GM19455 (cell line): ENCODE data around the gene FMNL2.

Experiments used
- ATAC-seq: cut with Tn5 transposase; IDR thresholded peaks from one replicate; pipeline ENCODE4 v1.9.1; 2021; ENCODE audit not compliant: unreplicated experiment

Gene FMNL2

GRCh38 chr2:152606081-152606480 lies 271.1 kb downstream of the FMNL2 start:
- no peak for ATAC-seq

GRCh38 chr2:152606941-152607340 lies 272.0 kb downstream of the FMNL2 start:
- no peak for ATAC-seq

GRCh38 chr2:152607793-152608300 lies 272.9 kb downstream of the FMNL2 start:
- no peak for ATAC-seq

GRCh38 chr2:152609154-152609553 lies 274.2 kb downstream of the FMNL2 start:
- ATAC-seq, result no peak

GRCh38 chr2:152609699-152610098 lies 274.7 kb downstream of the FMNL2 start:
- ATAC-seq, result no peak

- ATAC-seq, result peak; percentile 72
Measured at GRCh38 chr2:152611458-152612231, 276.7 kb downstream of the FMNL2 start.

GRCh38 chr2:152613235-152613634 lies 278.3 kb downstream of the FMNL2 start:
- no peak for ATAC-seq

- ATAC-seq, result no peak
Measured at GRCh38 chr2:152615177-152615576, 280.2 kb downstream of the FMNL2 start.

- ATAC-seq, result no peak
Measured at GRCh38 chr2:152617456-152618192, 282.6 kb downstream of the FMNL2 start.

GRCh38 chr2:152618193-152618564 lies 283.2 kb downstream of the FMNL2 start:
- ATAC-seq, result no peak

- no peak for ATAC-seq
Measured at GRCh38 chr2:152620208-152620607, 285.2 kb downstream of the FMNL2 start.

GRCh38 chr2:152620985-152621384 lies 286.0 kb downstream of the FMNL2 start:
- no peak for ATAC-seq

- ATAC-seq, result no peak
Measured at GRCh38 chr2:152622219-152622618, 287.2 kb downstream of the FMNL2 start.

GRCh38 chr2:152623076-152623740 lies 288.2 kb downstream of the FMNL2 start:
- no peak for ATAC-seq

- no peak for ATAC-seq
Measured at GRCh38 chr2:152623775-152624174, 288.8 kb downstream of the FMNL2 start.

- ATAC-seq, result no peak
Measured at GRCh38 chr2:152624805-152625204, 289.8 kb downstream of the FMNL2 start.

- no peak for ATAC-seq
Measured at GRCh38 chr2:152626911-152627339, 292.0 kb downstream of the FMNL2 start.

- ATAC-seq, result no peak
Measured at GRCh38 chr2:152627351-152627957, 292.5 kb downstream of the FMNL2 start.

GRCh38 chr2:152629202-152629601 lies 294.2 kb downstream of the FMNL2 start:
- ATAC-seq, result no peak

- ATAC-seq, result no peak
Measured at GRCh38 chr2:152630466-152630865, 295.5 kb downstream of the FMNL2 start.

GRCh38 chr2:152632736-152633135 lies 297.8 kb downstream of the FMNL2 start:
- ATAC-seq, result no peak
